HG03575 (cell line): ENCODE results near the gene HACE1.
"Not testable (repeated sequence)": the region's sequence is repeated elsewhere in the genome, so short reads cannot be mapped to it uniquely, and the experiment has no call there.

Source experiments
- ATAC-seq: cut with Tn5 transposase; IDR thresholded peaks from one replicate; pipeline ENCODE4 v1.9.1; 2021; ENCODE audit not compliant: unreplicated experiment, insufficient number of reproducible peaks, low FRiP score; ENCODE audit errors: extremely low read depth

The HACE1 gene

GRCh38 chr6:104859225-104860146 lies at the start of gene HACE1:
Gene HACE1, minus strand, starts transcription at chr6:104859919. Its CDS starts 277 bp downstream, at chr6:104859642.
- peak; percentile 90 for ATAC-seq

GRCh38 chr6:104908888-104909525 lies 49.3 kb upstream of the HACE1 start:
- no peak for ATAC-seq

GRCh38 chr6:104908031-104908887 lies 48.5 kb upstream of the HACE1 start:
- ATAC-seq: no peak

GRCh38 chr6:104898893-104899292 lies 39.2 kb upstream of the HACE1 start:
- ATAC-seq: not testable (repeated sequence)

- no peak for ATAC-seq
Observed at GRCh38 chr6:104896914-104897313, 37.2 kb upstream of the HACE1 start.

- ATAC-seq: no peak
Observed at GRCh38 chr6:104888066-104888465, 28.3 kb upstream of the HACE1 start.

GRCh38 chr6:104887350-104887749 lies 27.6 kb upstream of the HACE1 start:
- no peak for ATAC-seq

- no peak for ATAC-seq
Observed at GRCh38 chr6:104885518-104886043, 25.9 kb upstream of the HACE1 start.

- no peak for ATAC-seq
Observed at GRCh38 chr6:104884867-104885517, 25.3 kb upstream of the HACE1 start.

GRCh38 chr6:104881964-104882668 lies 22.4 kb upstream of the HACE1 start:
- no peak for ATAC-seq

- no peak for ATAC-seq
Observed at GRCh38 chr6:104862456-104862855, 2.7 kb upstream of the HACE1 start.

GRCh38 chr6:104860221-104860620 lies 502 bp upstream of the HACE1 start:
- ATAC-seq: no peak

GRCh38 chr6:104858642-104859041 lies 1.1 kb downstream of the HACE1 start:
- no peak for ATAC-seq

- ATAC-seq: no peak
Observed at GRCh38 chr6:104855507-104855906, 4.2 kb downstream of the HACE1 start.

GRCh38 chr6:104847721-104848120 lies 12.0 kb downstream of the HACE1 start:
- not testable (repeated sequence) for ATAC-seq

- ATAC-seq: no peak
Observed at GRCh38 chr6:104843229-104843628, 16.5 kb downstream of the HACE1 start.

- no peak for ATAC-seq
Observed at GRCh38 chr6:104837158-104837557, 22.6 kb downstream of the HACE1 start.

GRCh38 chr6:104836479-104837020 lies 23.2 kb downstream of the HACE1 start:
- ATAC-seq: not testable (repeated sequence)
